ENCODE results near the gene GRN.

The GRN gene

GRCh38 chr17:44318077-44318892 lies 26.8 kb upstream of the GRN start:
- ATAC-seq (ENCODE audit: insufficient read depth, low read depth): peak; percentile 13; the same call in 2 of the 3 replicates

GRCh38 chr17:44320066-44320465 lies 25.0 kb upstream of the GRN start:
- Histone ChIP-seq H3K27ac (ENCODE audit: low read length) (no peak overlapping the region), H3K9me3 (ENCODE audit: insufficient read depth, low read length, severe bottlenecking) (no peaks in the 10 kb centered on the region), H3K36me3 (ENCODE audit: insufficient read depth, low read length) (peaks cover 34% of the 10 kb centered on the region), H3K79me2 (ENCODE audit: insufficient read depth, low read length) (peaks cover 23% of the 10 kb centered on the region), H3K27me3 (ENCODE audit: insufficient read depth, low read length, poor library complexity) (peaks cover 12% of the 10 kb centered on the region), H3K4me3 (ENCODE audit: low read depth in 1 of 2, low read length in 2 of 2) (no peak overlapping the region), H3K4me2 (ENCODE audit: insufficient read depth, low read length) (no peak overlapping the region), H3K4me1 (ENCODE audit: insufficient read depth, low read length) (peaks cover 23% of the 10 kb centered on the region), H4K20me1 (ENCODE audit: insufficient read depth, low read length) (peaks cover 30% of the 10 kb centered on the region), H2AFZ (ENCODE audit: low read depth, low read length) (no peak overlapping the region), H3K9ac (ENCODE audit: low read depth, low read length) (no peak overlapping the region)
- no peak for ATAC-seq (ENCODE audit: insufficient read depth, low read depth)
- TF ChIP-seq, protein P1, sequence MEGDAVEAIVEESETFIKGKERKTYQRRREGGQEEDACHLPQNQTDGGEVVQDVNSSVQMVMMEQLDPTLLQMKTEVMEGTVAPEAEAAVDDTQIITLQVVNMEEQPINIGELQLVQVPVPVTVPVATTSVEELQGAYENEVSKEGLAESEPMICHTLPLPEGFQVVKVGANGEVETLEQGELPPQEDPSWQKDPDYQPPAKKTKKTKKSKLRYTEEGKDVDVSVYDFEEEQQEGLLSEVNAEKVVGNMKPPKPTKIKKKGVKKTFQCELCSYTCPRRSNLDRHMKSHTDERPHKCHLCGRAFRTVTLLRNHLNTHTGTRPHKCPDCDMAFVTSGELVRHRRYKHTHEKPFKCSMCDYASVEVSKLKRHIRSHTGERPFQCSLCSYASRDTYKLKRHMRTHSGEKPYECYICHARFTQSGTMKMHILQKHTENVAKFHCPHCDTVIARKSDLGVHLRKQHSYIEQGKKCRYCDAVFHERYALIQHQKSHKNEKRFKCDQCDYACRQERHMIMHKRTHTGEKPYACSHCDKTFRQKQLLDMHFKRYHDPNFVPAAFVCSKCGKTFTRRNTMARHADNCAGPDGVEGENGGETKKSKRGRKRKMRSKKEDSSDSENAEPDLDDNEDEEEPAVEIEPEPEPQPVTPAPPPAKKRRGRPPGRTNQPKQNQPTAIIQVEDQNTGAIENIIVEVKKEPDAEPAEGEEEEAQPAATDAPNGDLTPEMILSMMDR (IDR thresholded peaks at IDR 0.05; ENCODE audit: borderline replicate concordance, extremely low read depth, low read length, poor library complexity, severe bottlenecking): no peak
- TF ChIP-seq EZH2 (IDR thresholded peaks at IDR 0.05; ENCODE audit: borderline replicate concordance, low read depth, low read length, severe bottlenecking): no peak
- DNase-seq: no peak

More at GRCh38 chr17:44318077-44318892, 26.8 kb upstream of the GRN start:
- Histone ChIP-seq H3K9ac (ENCODE audit: low read depth, low read length) (no peak overlapping the region), H3K36me3 (ENCODE audit: insufficient read depth, low read length) (peaks cover 34% of the 10 kb centered on the region), H3K9me3 (ENCODE audit: insufficient read depth, low read length, severe bottlenecking) (no peaks in the 10 kb centered on the region), H3K4me2 (ENCODE audit: insufficient read depth, low read length) (no peak overlapping the region), H4K20me1 (ENCODE audit: insufficient read depth, low read length) (peaks cover 29% of the 10 kb centered on the region), H3K27me3 (ENCODE audit: insufficient read depth, low read length, poor library complexity) (peaks cover 17% of the 10 kb centered on the region), H2AFZ (ENCODE audit: low read depth, low read length) (no peak overlapping the region), H3K79me2 (ENCODE audit: insufficient read depth, low read length) (peaks cover 8% of the 10 kb centered on the region; the same call in 1 of the 2 replicates), H3K4me1 (ENCODE audit: insufficient read depth, low read length) (peaks cover 12% of the 10 kb centered on the region), H3K4me3 (ENCODE audit: low read depth in 1 of 2, low read length in 2 of 2) (no peak overlapping the region), H3K27ac (ENCODE audit: low read length) (no peak overlapping the region)
- TF ChIP-seq, protein P1 (IDR thresholded peaks at IDR 0.05; ENCODE audit: borderline replicate concordance, extremely low read depth, low read length, poor library complexity, severe bottlenecking): no peak
- no peak for TF ChIP-seq EZH2 (IDR thresholded peaks at IDR 0.05; ENCODE audit: borderline replicate concordance, low read depth, low read length, severe bottlenecking)
- DNase-seq: no peak

DNA sequence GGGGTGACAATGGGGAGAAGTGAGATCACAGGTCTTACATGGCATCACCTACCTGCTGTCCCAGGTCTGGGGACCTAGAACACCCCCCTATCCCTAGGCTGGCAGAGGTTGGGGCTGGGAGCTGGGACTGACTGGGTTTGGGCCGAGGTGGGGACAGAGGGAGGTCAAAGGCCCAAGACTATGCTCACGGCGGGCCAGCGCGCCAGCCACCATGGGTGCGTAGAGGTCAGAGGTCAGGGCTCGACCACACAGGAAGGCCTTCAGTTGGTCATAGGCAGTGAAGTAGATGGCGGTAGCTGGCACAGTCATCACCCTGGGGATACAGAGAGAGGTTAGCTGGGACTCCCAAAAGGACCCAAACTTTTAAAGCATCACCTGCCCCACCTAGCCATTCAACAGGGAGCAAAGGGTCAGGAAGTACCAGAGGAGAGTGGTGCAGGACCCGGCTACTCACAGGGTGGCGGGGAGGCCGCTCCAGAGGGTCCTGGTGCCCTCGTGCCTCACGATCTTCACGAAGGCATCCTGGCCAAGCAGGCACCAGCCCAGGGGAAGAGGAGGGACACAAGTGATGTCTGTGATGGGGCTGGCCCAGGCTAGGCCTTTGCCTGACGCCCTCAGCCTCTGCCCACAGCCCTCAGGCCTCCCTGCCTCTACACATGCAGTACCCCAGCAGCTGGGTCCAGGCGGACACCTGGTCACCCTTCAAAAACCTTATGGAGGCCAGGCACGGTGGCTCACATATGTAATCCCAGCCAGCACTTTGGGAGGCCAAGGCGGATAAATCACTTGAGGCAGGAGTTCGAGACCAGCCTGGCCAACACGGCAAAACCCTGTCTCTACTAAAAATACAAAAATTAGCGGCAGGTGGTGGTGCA lies 23.6 kb upstream of the GRN start:
- TF ChIP-seq, protein P1 (IDR thresholded peaks at IDR 0.05; ENCODE audit: borderline replicate concordance, extremely low read depth, low read length, poor library complexity, severe bottlenecking): no peak
- no peak for TF ChIP-seq EZH2 (IDR thresholded peaks at IDR 0.05; ENCODE audit: borderline replicate concordance, low read depth, low read length, severe bottlenecking)
- no peak for DNase-seq
- no peak overlapping the region for H3K9ac ChIP-seq (ENCODE audit: low read depth, low read length)

More for the DNA sequence above, 23.6 kb upstream of the GRN start:
- no peaks in the 10 kb centered on the region for H3K27me3 ChIP-seq (ENCODE audit: insufficient read depth, low read length, poor library complexity)
- ATAC-seq (ENCODE audit: insufficient read depth, low read depth): no peak
- H3K4me3 ChIP-seq (ENCODE audit: low read depth in 1 of 2, low read length in 2 of 2): no peak overlapping the region
- H4K20me1 ChIP-seq (ENCODE audit: insufficient read depth, low read length): peaks cover 30% of the 10 kb centered on the region
- H3K79me2 ChIP-seq (ENCODE audit: insufficient read depth, low read length): peaks cover 23% of the 10 kb centered on the region
- peaks cover 38% of the 10 kb centered on the region for H3K4me1 ChIP-seq (ENCODE audit: insufficient read depth, low read length)
- no peak overlapping the region for H3K27ac ChIP-seq (ENCODE audit: low read length)
- peaks cover 34% of the 10 kb centered on the region for H3K36me3 ChIP-seq (ENCODE audit: insufficient read depth, low read length)
- no peak overlapping the region for H3K4me2 ChIP-seq (ENCODE audit: insufficient read depth, low read length)
- no peak overlapping the region for H2AFZ ChIP-seq (ENCODE audit: low read depth, low read length)
- H3K9me3 ChIP-seq (ENCODE audit: insufficient read depth, low read length, severe bottlenecking): no peaks in the 10 kb centered on the region
